Measurements from ENCODE around the gene TSEN2.
"Not testable (repeated sequence)": the region's sequence is repeated elsewhere in the genome, so short reads cannot be mapped to it uniquely, and the experiment has no call there.

Gene TSEN2

GRCh38 chr3:12536423-12536822 lies 52.1 kb downstream of the TSEN2 start:
- DNase-seq (ENCODE audit: low spot score), result no peak
- in situ Hi-C loops (cut with MboI; ENCODE audit: low pct_unique_long_range_greater_than_20kb, low sequenced_read_pairs, unreplicated experiment), result no loop called here
- TF ChIP-seq CTCF (IDR thresholded peaks at IDR 0.05; ENCODE audit: extremely low read depth, insufficient read depth, missing control alignments), result no peak

- in situ Hi-C loops (cut with MboI; ENCODE audit: low pct_unique_long_range_greater_than_20kb, low sequenced_read_pairs, unreplicated experiment), result no loop called here
- DNase-seq (ENCODE audit: low spot score), result no peak
- TF ChIP-seq CTCF (IDR thresholded peaks at IDR 0.05; ENCODE audit: extremely low read depth, insufficient read depth, missing control alignments), result no peak
These were observed 57.3 kb downstream of the TSEN2 start for GRCh38 chr3:12541625-12542024.

GRCh38 chr3:12543497-12543896 lies 59.2 kb downstream of the TSEN2 start:
- in situ Hi-C loops (cut with MboI; ENCODE audit: low pct_unique_long_range_greater_than_20kb, low sequenced_read_pairs, unreplicated experiment); DNase-seq (ENCODE audit: low spot score): not testable (repeated sequence)

- in situ Hi-C loops (cut with MboI; ENCODE audit: low pct_unique_long_range_greater_than_20kb, low sequenced_read_pairs, unreplicated experiment), result no loop called here
- DNase-seq (ENCODE audit: low spot score), result no peak
These were observed 60.6 kb downstream of the TSEN2 start for GRCh38 chr3:12544652-12545472.

GRCh38 chr3:12545473-12545791 lies 61.2 kb downstream of the TSEN2 start, which contains the start of gene MKRN2OS:
Gene MKRN2OS (minus strand): TSS chr3:12545499. CDS start chr3:12545464, 35 bp downstream.
- DNase-seq (ENCODE audit: low spot score), result no peak
- no peak for TF ChIP-seq CTCF (IDR thresholded peaks at IDR 0.05; ENCODE audit: extremely low read depth, insufficient read depth, missing control alignments)
- in situ Hi-C loops (cut with MboI; ENCODE audit: low pct_unique_long_range_greater_than_20kb, low sequenced_read_pairs, unreplicated experiment), result no loop called here

More at GRCh38 chr3:12544652-12545472, 60.6 kb downstream of the TSEN2 start:
- no peak for TF ChIP-seq CTCF (IDR thresholded peaks at IDR 0.05; ENCODE audit: extremely low read depth, insufficient read depth, missing control alignments)

GRCh38 chr3:12549971-12550760 lies 65.9 kb downstream of the TSEN2 start:
- no peak for TF ChIP-seq CTCF (IDR thresholded peaks at IDR 0.05; ENCODE audit: extremely low read depth, insufficient read depth, missing control alignments)
- DNase-seq (ENCODE audit: low spot score), result no peak
- in situ Hi-C loops (cut with MboI; ENCODE audit: low pct_unique_long_range_greater_than_20kb, low sequenced_read_pairs, unreplicated experiment), result no loop called here

- TF ChIP-seq CTCF (IDR thresholded peaks at IDR 0.05; ENCODE audit: extremely low read depth, insufficient read depth, missing control alignments), result no peak
- DNase-seq (ENCODE audit: low spot score), result no peak
- in situ Hi-C loops (cut with MboI; ENCODE audit: low pct_unique_long_range_greater_than_20kb, low sequenced_read_pairs, unreplicated experiment), result no loop called here
These were observed 69.7 kb downstream of the TSEN2 start for GRCh38 chr3:12553921-12554391.
